GM23338 (cell line): ENCODE results near the gene GNB1. TPM values are rescaled to one million over a fixed set of nuclear protein-coding genes. Genes with fewer than 3 reads are reported as not detected.

ENCODE experiments used
- ATAC-seq: fragments of 200-7000 bp; cut with Tn5 transposase; 3 replicates; pipeline ENCODE4 v1.9.1; 2020
- DNase-seq: peaks from one replicate; pipeline ENCODE4 v3.0.0-alpha.2; 2015; ENCODE audit warnings: low spot score
- H2AFZ ChIP-seq: fragments of 200-600 bp; sonication (generic); 2 replicates; pipeline ENCODE4 v1.8.0; 2016; ENCODE audit warnings: antibody characterized with exemption, mild to moderate bottlenecking, moderate library complexity
- H3F3A ChIP-seq: fragments of 200-600 bp; sonication (generic); replicated peaks from 2 replicates; pipeline ENCODE4 v1.8.0; 2017; ENCODE audit warnings: antibody characterized with exemption, mixed run types, low read depth
- H3K27ac ChIP-seq: fragments of 200-600 bp; sonication (generic); 2 replicates; pipeline ENCODE4 v1.6.1; 2016; ENCODE audit warnings: low read depth
- H3K27me3 ChIP-seq: fragments of 200-600 bp; sonication (generic); 2 replicates; pipeline ENCODE4 v1.8.0; 2016; ENCODE audit warnings: mild to moderate bottlenecking, mixed run types, moderate library complexity; ENCODE audit not compliant: insufficient read depth
- H3K36me3 ChIP-seq: fragments of 200-600 bp; sonication (generic); 2 replicates; pipeline ENCODE4 v1.8.0; 2016; ENCODE audit warnings: mild to moderate bottlenecking; ENCODE audit not compliant: insufficient read depth
- H3K4me1 ChIP-seq: fragments of 200-600 bp; sonication (generic); 2 replicates; pipeline ENCODE4 v1.8.0; 2016; ENCODE audit warnings: mild to moderate bottlenecking, moderate library complexity; ENCODE audit not compliant: insufficient read depth
- H3K4me2 ChIP-seq: fragments of 200-600 bp; sonication (generic); 2 replicates; pipeline ENCODE4 v1.7.1; 2017; ENCODE audit warnings: mixed run types
- H3K4me3 ChIP-seq: fragments of 200-600 bp; sonication (generic); 2 replicates; pipeline ENCODE4 v1.6.1; 2016; ENCODE audit warnings: mixed run types
- H3K79me2 ChIP-seq: fragments of 200-600 bp; sonication (generic); replicated peaks from 2 replicates; pipeline ENCODE4 v1.8.0; 2017; ENCODE audit warnings: mild to moderate bottlenecking; ENCODE audit not compliant: insufficient read depth
- H3K9me2 ChIP-seq: fragments of 200-600 bp; sonication (generic); 2 replicates; pipeline ENCODE4 v1.8.0; 2017; ENCODE audit not compliant: insufficient read depth
- H4K20me1 ChIP-seq: fragments of 200-600 bp; sonication (generic); replicated peaks from 2 replicates; pipeline ENCODE4 v1.8.0; 2017; ENCODE audit warnings: mild to moderate bottlenecking; ENCODE audit not compliant: insufficient read depth
- H3K27ac Mint-ChIP-seq: 2 replicates; pipeline ENCODE4 v1.8.0; 2020; ENCODE audit warnings: inconsistent platforms, mild to moderate bottlenecking, moderate library complexity, mixed read lengths
- H3K27me3 Mint-ChIP-seq: 3 replicates; pipeline ENCODE4 v1.8.0; 2022; ENCODE audit warnings: low read depth, mild to moderate bottlenecking, moderate library complexity, mixed read lengths, inconsistent platforms; ENCODE audit not compliant: insufficient read depth, poor library complexity
- H3K36me3 Mint-ChIP-seq: 3 replicates; pipeline ENCODE4 v1.8.0; 2021; ENCODE audit warnings: low read depth, mild to moderate bottlenecking, inconsistent platforms, moderate library complexity, mixed read lengths
- H3K4me1 Mint-ChIP-seq: 3 replicates; pipeline ENCODE4 v1.8.0; 2020; ENCODE audit warnings: mild to moderate bottlenecking, inconsistent platforms, mixed read lengths
- H3K4me3 Mint-ChIP-seq: 3 replicates; pipeline ENCODE4 v1.8.0; 2021; ENCODE audit warnings: moderate library complexity, mild to moderate bottlenecking, inconsistent platforms, mixed read lengths
- H3K9me3 Mint-ChIP-seq: 3 replicates; pipeline ENCODE4 v1.8.0; 2020; ENCODE audit warnings: moderate library complexity, mild to moderate bottlenecking, inconsistent platforms, mixed read lengths
- CREB1 ChIP-seq: fragments of 250-450 bp; sonication (Bioruptor Pico); IDR thresholded peaks from 2 replicates; pipeline ENCODE4 v1.5.0; 2020; ENCODE audit warnings: low read depth, mild to moderate bottlenecking, moderate library complexity
- CTCF ChIP-seq, 2 experiments: fragments of 200-600 bp in 1 of 2; sonication (generic) in 1 of 2; conservative IDR thresholded peaks; 2 replicates each; pipeline versions ENCODE4 v1.5.1 to v1.6.1; 2016 to 2017; ENCODE audit warnings: antibody characterized with exemption in 2 of 2, low read depth in 2 of 2, mild to moderate bottlenecking in 2 of 2, moderate library complexity in 1 of 2
- ETS1 ChIP-seq: IDR thresholded peaks from 2 replicates; pipeline ENCODE4 v1.6.1; 2016; ENCODE audit warnings: antibody characterized with exemption
- NANOG ChIP-seq: IDR thresholded peaks from 2 replicates; pipeline ENCODE4 v1.6.1; 2016; ENCODE audit warnings: antibody characterized with exemption, borderline replicate concordance
- POLR2AphosphoS5 ChIP-seq: IDR thresholded peaks from 2 replicates; pipeline ENCODE4 v1.6.1; 2016; ENCODE audit warnings: antibody characterized with exemption, low read depth
- REST ChIP-seq: IDR thresholded peaks from one replicate; pipeline ENCODE4 v1.6.1; 2018; ENCODE audit warnings: antibody characterized with exemption; ENCODE audit not compliant: unreplicated experiment
- STAT1 ChIP-seq: IDR thresholded peaks from one replicate; pipeline ENCODE4 v1.6.1; 2016; ENCODE audit warnings: antibody characterized with exemption; ENCODE audit not compliant: unreplicated experiment
- ZNF114 ChIP-seq: fragments of 250-450 bp; sonication (Bioruptor Pico); IDR thresholded peaks from 2 replicates; pipeline ENCODE4 v1.5.0; 2020; ENCODE audit warnings: mild to moderate bottlenecking, moderate library complexity
- polyA plus RNA-seq: library from polyadenylated mRNA; unstranded; fragments of >200 nt; fragmentation: Nextera tagmentation; extraction: Ambion mirVana; gene quantifications from 2 replicates; pipeline ENCODE4 v1.2.1, GENCODE V29; 2016
- total RNA-seq: library from RNA; depleted of rRNA; stranded (reverse); fragments of >200 nt; shearing (Covaris generic); gene quantifications from 2 replicates; pipeline ENCODE4 v1.2.3, GENCODE V29; 2014

GNB1 gene
- total and polyA plus RNA-seq, 2 experiments from 2014 or later, result 65.4 to 138 TPM

- Histone ChIP-seq H3K4me3 (no peak overlapping the region), H3F3A (0 out of 2 replicates have a peak, but pooled peaks cover 7% of the 10 kb centered on the region), H3K27ac (no peak overlapping the region), H3K4me1 (no peaks in the 10 kb centered on the region), H2AFZ (no peak overlapping the region), H3K27me3 (no peaks in the 10 kb centered on the region), H3K4me2 (no peak overlapping the region), H4K20me1 (no peaks in the 10 kb centered on the region), H3K36me3 (no peaks in the 10 kb centered on the region), H3K9me2 (0 out of 2 replicates have a peak, but pooled peaks cover 3% of the 10 kb centered on the region), H3K79me2 (no peaks in the 10 kb centered on the region)
- H3K9me3 Mint-ChIP-seq, result peaks cover 9% of the 10 kb centered on the region; the same call in 2 of the 3 replicates
- H3K36me3 Mint-ChIP-seq, result no peaks in the 10 kb centered on the region
- no peak overlapping the region for H3K4me3 Mint-ChIP-seq
- no peaks in the 10 kb centered on the region; the same call in 2 of the 3 replicates for H3K4me1 Mint-ChIP-seq
- no peak for ATAC-seq
- no peak for DNase-seq
- H3K27ac Mint-ChIP-seq, result no peak overlapping the region
- TF ChIP-seq STAT1 (no peak), REST (no peak), NANOG (no peak), CTCF (conservative IDR thresholded peaks at IDR 0.05; ENCODE audit: low read depth in 2 of 2) (no peak), POLR2AphosphoS5 (no peak), ZNF114 (CRISPR knock-in tag) (no peak)
- H3K27me3 Mint-ChIP-seq, result peaks cover 10% of the 10 kb centered on the region
These were observed 46.8 kb upstream of the GNB1 start for GRCh38 chr1:1937549-1938275.

- no peak for DNase-seq
- Mint-ChIP-seq H3K27ac (no peak overlapping the region), H3K36me3 (no peaks in the 10 kb centered on the region), H3K4me1 (no peaks in the 10 kb centered on the region; the same call in 2 of the 3 replicates), H3K9me3 (peaks cover 9% of the 10 kb centered on the region; the same call in 2 of the 3 replicates), H3K4me3 (no peak overlapping the region), H3K27me3 (peaks cover 10% of the 10 kb centered on the region)
- H3K79me2 ChIP-seq, result no peaks in the 10 kb centered on the region
- 0 out of 2 replicates have a peak, but pooled peaks cover 3% of the 10 kb centered on the region for H3K9me2 ChIP-seq
- H3K4me3 ChIP-seq, result no peak overlapping the region
- H3K27me3 ChIP-seq, result no peaks in the 10 kb centered on the region
- H4K20me1 ChIP-seq, result no peaks in the 10 kb centered on the region
- ATAC-seq, result no peak
- no peak overlapping the region for H3K4me2 ChIP-seq
- H2AFZ ChIP-seq, result no peak overlapping the region
- H3F3A ChIP-seq, result 0 out of 2 replicates have a peak, but pooled peaks cover 7% of the 10 kb centered on the region
- no peaks in the 10 kb centered on the region for H3K36me3 ChIP-seq
- H3K27ac ChIP-seq, result no peak overlapping the region
- H3K4me1 ChIP-seq, result no peaks in the 10 kb centered on the region
- TF ChIP-seq ETS1 (no peak), NANOG (no peak), CREB1 (CRISPR knock-in tag) (no peak), ZNF114 (CRISPR knock-in tag) (no peak)
These were observed 46.2 kb upstream of the GNB1 start for GRCh38 chr1:1937061-1937460.
